NCI-H1092 (cell line): ENCODE measurements around the gene TMEM43.

Experiments used
- DNase-seq: peaks from one replicate; lab custom pipeline; 2025; lab: John Stamatoyannopoulos, UW

The TMEM43 gene

GRCh38 chr3:14138109-14138877 lies 13.4 kb downstream of the TMEM43 start:
- no peak for DNase-seq

- DNase-seq: no peak
These were observed 14.2 kb downstream of the TMEM43 start for GRCh38 chr3:14138878-14139655.

GRCh38 chr3:14139771-14140170 lies 14.9 kb downstream of the TMEM43 start:
- no peak for DNase-seq

GRCh38 chr3:14140668-14141067 lies 15.8 kb downstream of the TMEM43 start:
- DNase-seq: no peak

- no peak for DNase-seq
These were observed 16.3 kb downstream of the TMEM43 start for GRCh38 chr3:14141144-14141543.

- DNase-seq: no peak
These were observed 16.9 kb downstream of the TMEM43 start for GRCh38 chr3:14141602-14142341.

- no peak for DNase-seq
These were observed 17.9 kb downstream of the TMEM43 start for GRCh38 chr3:14142567-14143270.

- DNase-seq: no peak
These were observed 18.7 kb downstream of the TMEM43 start for GRCh38 chr3:14143271-14144225.

- peak; percentile 54 for DNase-seq
These were observed 19.7 kb downstream of the TMEM43 start for GRCh38 chr3:14144423-14145075.

GRCh38 chr3:14145236-14145635 lies 20.4 kb downstream of the TMEM43 start:
- DNase-seq: no peak

GRCh38 chr3:14145670-14146380 lies 21.0 kb downstream of the TMEM43 start:
- no peak for DNase-seq

- DNase-seq: no peak
These were observed 21.7 kb downstream of the TMEM43 start for GRCh38 chr3:14146381-14147065.

GRCh38 chr3:14147066-14147435 lies 22.2 kb downstream of the TMEM43 start:
- DNase-seq: no peak

- no peak for DNase-seq
These were observed 22.8 kb downstream of the TMEM43 start for GRCh38 chr3:14147617-14148016.

- no peak for DNase-seq
These were observed 23.5 kb downstream of the TMEM43 start for GRCh38 chr3:14148041-14148985.

GRCh38 chr3:14150078-14150477 lies 25.2 kb downstream of the TMEM43 start:
- no peak for DNase-seq

GRCh38 chr3:14150491-14151230 lies 25.8 kb downstream of the TMEM43 start:
- DNase-seq: no peak
